ENCODE measurements around the gene SH2D3C. TPM values are rescaled to one million over a fixed set of nuclear protein-coding genes. Genes with fewer than 3 reads are reported as not detected.

Gene SH2D3C
- total RNA-seq, 2 experiments from 2014 or later = 80.8 to 81.9 TPM

DNA sequence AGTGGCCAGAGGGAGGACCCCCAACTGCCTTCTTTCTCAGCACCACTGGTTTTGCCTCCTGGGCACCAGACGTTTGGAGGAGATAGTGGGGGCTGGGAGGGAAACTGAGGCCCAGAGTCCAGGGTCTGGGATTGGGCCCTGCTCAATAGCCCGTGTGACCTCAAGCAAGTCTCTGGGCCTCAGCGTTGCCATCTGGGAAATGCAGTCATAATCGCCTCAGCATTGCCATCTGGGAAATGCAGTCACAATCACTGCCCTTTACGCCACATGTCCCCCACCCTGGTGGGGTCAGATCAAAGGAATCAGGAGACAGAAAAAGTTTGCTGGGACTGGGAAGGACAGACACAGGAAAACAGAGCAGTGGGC, 1.6 kb downstream of the SH2D3C start:
- Mint-ChIP-seq H3K27ac (peak overlapping the region; percentile 99), H3K27me3 (no peaks in the 10 kb centered on the region), H3K36me3 (ENCODE audit: low read depth) (peaks cover 44% of the 10 kb centered on the region), H3K9me3 (no peaks in the 10 kb centered on the region), H3K4me3 (peak overlapping the region; percentile 100), H3K4me1 (peaks cover 63% of the 10 kb centered on the region)
- ChIA-PET CTCF (interaction anchor here (0.9 to 2.5 kb wide), 5 partner anchors 8 to 42 kb away, joined by 3 to 15 read pairs (median 7); partner anchors contain the start of genes CDK9 and TOR2A), POLR2A (interaction anchor here (0.9 to 1.5 kb wide), 7 partner anchors 8 to 139 kb away, joined by 3 to 19 read pairs (median 3); partner anchors contain the start of genes CDK9, PTRH1 and TTC16)
- peak; percentile 36 for DNase-seq

DNA sequence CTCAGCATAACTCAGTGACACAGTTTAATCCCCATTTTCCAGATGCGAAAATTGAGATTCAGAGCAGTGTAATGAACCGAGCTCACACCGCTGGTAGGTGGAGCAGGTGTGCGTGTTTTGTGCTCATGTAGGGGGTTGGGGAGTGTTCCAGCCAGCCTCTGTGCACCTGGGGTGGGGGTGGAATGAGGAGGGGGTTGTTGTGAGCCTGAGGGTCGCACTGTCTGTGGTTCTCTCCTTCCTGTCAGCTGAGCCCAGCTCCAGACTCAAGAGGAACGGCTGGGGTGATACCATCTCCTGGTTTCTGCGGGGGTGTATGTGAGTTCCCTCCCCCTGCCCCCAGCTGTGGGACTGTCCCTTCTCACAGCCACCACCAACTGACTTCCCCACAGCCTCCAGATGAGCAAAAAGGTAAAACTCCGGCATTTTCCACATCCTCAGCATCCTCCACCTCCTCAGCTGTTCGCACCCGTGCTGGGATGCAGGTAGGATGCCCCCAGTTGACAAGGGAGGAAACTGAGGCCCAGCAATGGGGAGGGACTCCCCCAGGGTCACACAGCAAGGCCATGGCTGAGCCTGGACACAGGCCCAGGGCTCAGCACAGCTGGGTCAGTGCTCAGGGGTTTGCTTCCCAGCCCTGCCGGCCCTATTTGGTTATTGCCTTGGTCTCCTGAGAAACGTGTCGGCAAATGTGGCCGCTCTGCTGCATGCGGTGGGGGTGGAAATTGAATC, 2.1 kb downstream of the SH2D3C start:
- H3K36me3 Mint-ChIP-seq (ENCODE audit: low read depth) = peaks cover 50% of the 10 kb centered on the region
- H3K4me1 Mint-ChIP-seq = peaks cover 63% of the 10 kb centered on the region
- no peaks in the 10 kb centered on the region for H3K9me3 Mint-ChIP-seq

DNA sequence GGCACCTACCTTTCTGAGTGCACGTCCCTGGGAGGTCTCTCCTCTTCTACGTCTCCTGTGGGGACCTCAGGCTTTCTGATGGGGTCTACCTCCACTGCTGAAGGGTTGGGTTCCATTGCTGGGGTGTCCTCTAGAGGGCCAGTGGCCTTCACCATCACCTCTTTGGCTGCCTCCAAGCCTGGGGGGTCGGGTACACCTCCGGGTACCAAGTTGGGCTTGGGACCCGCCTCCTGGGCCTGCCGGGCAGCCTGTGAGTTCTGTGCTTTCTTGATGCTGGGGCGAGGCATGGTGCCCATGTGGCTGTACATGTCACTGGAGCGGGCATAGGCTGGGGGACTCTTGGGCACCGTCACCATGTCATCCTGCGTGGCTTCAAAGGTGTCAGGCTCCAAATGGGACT, 4.5 kb downstream of the SH2D3C start:
- Mint-ChIP-seq H3K27ac (no peak overlapping the region), H3K27me3 (no peaks in the 10 kb centered on the region), H3K36me3 (ENCODE audit: low read depth) (peaks cover 70% of the 10 kb centered on the region), H3K4me3 (no peak overlapping the region), H3K4me1 (peaks cover 63% of the 10 kb centered on the region), H3K9me3 (no peaks in the 10 kb centered on the region)
- no peak for DNase-seq
- ChIA-PET POLR2A (interaction anchor here (1.2 kb wide), 1 partner anchor 11 kb away, joined by 4 read pairs; no protein-coding TSS in a partner anchor), CTCF (interaction anchor here (1.2 kb wide), 1 partner anchor 11 kb away, joined by 3 read pairs; no protein-coding TSS in a partner anchor)

More for the DNA sequence above, 2.1 kb downstream of the SH2D3C start:
- ChIA-PET CTCF (interaction anchor here (0.9 to 2.5 kb wide), 5 partner anchors 9 to 42 kb away, joined by 3 to 15 read pairs (median 7); partner anchors contain the start of genes CDK9 and TOR2A), POLR2A (interaction anchor here (0.9 to 1.5 kb wide), 9 partner anchors 9 to 140 kb away, joined by 3 to 19 read pairs (median 3); partner anchors contain the start of genes CDK9, FPGS, PTRH1 and TOR2A)
- peak; percentile 85 for DNase-seq
- Mint-ChIP-seq H3K27me3 (no peaks in the 10 kb centered on the region), H3K4me3 (peak overlapping the region; percentile 100), H3K27ac (peak overlapping the region; percentile 99)

DNA sequence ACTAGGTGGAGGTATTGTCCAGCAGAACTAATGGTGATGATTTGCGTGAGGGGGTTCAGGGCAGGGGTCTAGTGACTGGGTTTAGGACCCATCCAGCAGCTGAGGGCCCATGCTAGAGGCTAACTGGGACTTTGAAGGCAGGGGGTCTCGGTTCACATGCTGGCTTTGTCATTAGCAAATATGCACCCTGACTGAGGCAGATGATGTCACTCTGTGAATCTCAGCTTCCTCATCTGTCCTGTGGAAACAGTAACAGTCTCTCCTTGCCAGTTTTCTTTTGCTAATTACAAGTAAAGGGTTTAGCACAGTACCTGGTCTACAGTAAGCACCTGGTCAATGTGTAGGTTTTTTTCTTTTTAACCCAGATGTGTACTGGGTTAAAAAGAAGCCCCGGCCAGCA, 5.2 kb downstream of the SH2D3C start:
- no peaks in the 10 kb centered on the region for H3K9me3 Mint-ChIP-seq
- no peak overlapping the region for H3K27ac Mint-ChIP-seq
- H3K27me3 Mint-ChIP-seq = no peaks in the 10 kb centered on the region
- H3K4me1 Mint-ChIP-seq = peaks cover 68% of the 10 kb centered on the region
- peaks cover 74% of the 10 kb centered on the region for H3K36me3 Mint-ChIP-seq (ENCODE audit: low read depth)
- CTCF ChIA-PET = interaction anchor here (1.2 to 3.4 kb wide), 3 partner anchors 11 to 96 kb away, joined by 3 to 25 read pairs (median 7); partner anchors contain the start of gene TOR2A
- H3K4me3 Mint-ChIP-seq = no peak overlapping the region
- DNase-seq = no peak
- POLR2A ChIA-PET = interaction anchor here (1.2 kb wide), 1 partner anchor 11 kb away, joined by 4 read pairs; no protein-coding TSS in a partner anchor

DNA sequence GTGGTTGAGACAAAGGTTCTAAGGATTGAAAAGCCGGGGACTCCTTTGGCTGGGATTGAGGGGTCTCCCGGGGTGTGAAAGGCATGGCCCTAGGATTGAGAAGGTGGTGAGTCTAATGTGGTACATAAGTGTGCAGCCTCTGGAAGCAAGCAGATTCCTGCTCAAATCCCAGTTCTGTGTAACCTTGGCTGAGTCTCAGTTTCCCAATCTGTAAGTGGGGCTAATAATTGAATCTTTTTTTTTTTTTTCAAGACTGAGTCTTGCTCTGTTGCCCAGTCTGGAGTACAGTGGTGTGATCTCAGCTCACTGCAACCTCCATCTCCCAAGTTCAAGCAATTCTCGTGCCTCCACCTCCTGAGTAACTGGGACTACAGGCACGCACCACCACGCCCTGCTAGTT, 5.9 kb downstream of the SH2D3C start:
- CTCF ChIA-PET = interaction anchor here (1.2 to 7.8 kb wide), 5 partner anchors 10 to 149 kb away, joined by 3 to 90 read pairs (median 11); partner anchors contain the start of genes CDK9 and TOR2A
- no peak for DNase-seq
- no peak overlapping the region for H3K4me3 Mint-ChIP-seq
- peak overlapping the region; percentile 35 for H3K27ac Mint-ChIP-seq
- H3K27me3 Mint-ChIP-seq = no peaks in the 10 kb centered on the region
- POLR2A ChIA-PET = interaction anchor here (4.6 kb wide), 1 partner anchor 13 kb away, joined by 77 read pairs; the partner anchor contains the start of gene CDK9
- H3K36me3 Mint-ChIP-seq (ENCODE audit: low read depth) = peaks cover 75% of the 10 kb centered on the region
- peaks cover 73% of the 10 kb centered on the region for H3K4me1 Mint-ChIP-seq
- H3K9me3 Mint-ChIP-seq = no peaks in the 10 kb centered on the region

DNA sequence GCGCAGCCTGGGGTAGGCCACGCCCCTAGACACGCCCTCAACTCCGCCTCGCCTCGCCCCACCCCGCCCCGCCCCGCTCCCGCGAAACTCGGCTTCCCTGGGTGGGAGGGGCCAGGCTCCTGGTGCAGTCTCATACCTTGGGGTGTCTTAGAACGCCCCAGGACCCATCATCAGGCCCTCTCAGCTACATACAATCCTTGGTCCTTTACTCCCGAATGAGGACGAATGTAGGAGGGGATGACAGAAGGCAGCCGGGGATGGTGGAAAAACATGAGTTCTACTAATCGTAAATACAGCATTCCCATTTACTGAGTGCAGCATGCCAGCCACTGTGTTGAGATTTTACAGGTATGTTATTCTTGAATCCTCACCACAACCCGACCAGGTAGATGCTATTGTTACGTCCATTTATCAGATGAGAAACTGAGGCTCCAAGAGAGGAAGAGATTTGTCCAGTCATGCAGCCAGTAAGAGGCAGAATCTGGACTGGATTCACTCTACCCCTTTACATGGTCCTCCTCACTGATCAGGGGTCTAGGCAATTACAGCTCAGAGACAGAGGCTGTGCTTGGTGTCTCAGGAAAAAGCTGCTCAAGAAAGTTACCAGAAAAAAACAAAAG, 6.8 kb downstream of the SH2D3C start:
- ChIA-PET POLR2A (interaction anchor here (0.9 to 4.6 kb wide), 11 partner anchors 8 to 134 kb away, joined by 3 to 77 read pairs (median 5); partner anchors contain the start of genes CDK9 and TOR2A), CTCF (interaction anchor here (0.8 to 7.8 kb wide), 9 partner anchors 11 to 171 kb away, joined by 3 to 90 read pairs (median 6); partner anchors contain the start of genes CDK9, PTRH1, TOR2A and TTC16)
- DNase-seq = no peak
- H3K36me3 Mint-ChIP-seq (ENCODE audit: low read depth) = peaks cover 75% of the 10 kb centered on the region
- peaks cover 81% of the 10 kb centered on the region for H3K4me1 Mint-ChIP-seq
- H3K27ac Mint-ChIP-seq = peak overlapping the region; percentile 89
- no peaks in the 10 kb centered on the region for H3K9me3 Mint-ChIP-seq
- H3K27me3 Mint-ChIP-seq = no peaks in the 10 kb centered on the region
- peak overlapping the region; percentile 86 for H3K4me3 Mint-ChIP-seq

DNA sequence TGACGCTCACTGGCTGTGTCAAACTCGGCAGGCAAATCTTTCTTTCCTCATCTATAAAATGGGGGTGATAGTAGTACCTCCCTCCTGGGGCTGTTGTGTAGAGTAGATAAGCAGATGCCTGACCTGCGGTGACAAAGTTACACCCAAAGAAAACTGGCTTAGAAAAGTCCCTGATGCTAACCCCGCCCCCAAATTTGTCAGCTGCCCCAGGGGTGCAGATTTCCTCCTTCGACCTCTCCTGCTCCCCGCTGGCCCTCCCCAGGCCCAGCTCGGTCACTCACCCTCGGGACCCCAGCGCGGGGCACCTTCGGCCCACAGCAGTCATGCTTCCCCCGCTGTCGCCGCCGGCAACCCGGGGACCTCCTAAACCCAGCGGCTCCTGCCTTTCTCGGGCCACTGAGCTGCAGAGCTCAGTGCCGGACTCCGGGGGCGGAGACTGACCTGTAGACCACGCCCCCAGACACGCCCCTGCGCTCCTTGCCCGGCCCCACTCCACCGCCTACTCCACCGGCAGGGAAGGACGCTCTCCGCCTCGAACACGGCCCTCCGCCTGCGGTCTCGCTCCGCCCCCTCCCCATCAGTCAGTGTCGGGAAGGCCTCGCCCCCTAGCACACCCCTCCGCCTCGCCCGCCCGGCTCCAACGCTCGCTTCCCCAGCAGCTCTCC, 7.4 kb downstream of the SH2D3C start:
- no peaks in the 10 kb centered on the region for H3K27me3 Mint-ChIP-seq
- POLR2A ChIA-PET = interaction anchor here (0.6 to 4.6 kb wide), 13 partner anchors 9 to 141 kb away, joined by 3 to 77 read pairs (median 5); partner anchors contain the start of genes CDK9 and TOR2A
- H3K27ac Mint-ChIP-seq = peak overlapping the region; percentile 89
- H3K4me3 Mint-ChIP-seq = peak overlapping the region; percentile 86
- CTCF ChIA-PET = interaction anchor here (0.8 to 7.8 kb wide), 9 partner anchors 10 to 172 kb away, joined by 3 to 90 read pairs (median 6); partner anchors contain the start of genes CDK9, PTRH1, TOR2A and TTC16
- no peaks in the 10 kb centered on the region for H3K9me3 Mint-ChIP-seq
- peaks cover 74% of the 10 kb centered on the region for H3K36me3 Mint-ChIP-seq (ENCODE audit: low read depth)
- peaks cover 81% of the 10 kb centered on the region for H3K4me1 Mint-ChIP-seq
- DNase-seq = peak; percentile 98

DNA sequence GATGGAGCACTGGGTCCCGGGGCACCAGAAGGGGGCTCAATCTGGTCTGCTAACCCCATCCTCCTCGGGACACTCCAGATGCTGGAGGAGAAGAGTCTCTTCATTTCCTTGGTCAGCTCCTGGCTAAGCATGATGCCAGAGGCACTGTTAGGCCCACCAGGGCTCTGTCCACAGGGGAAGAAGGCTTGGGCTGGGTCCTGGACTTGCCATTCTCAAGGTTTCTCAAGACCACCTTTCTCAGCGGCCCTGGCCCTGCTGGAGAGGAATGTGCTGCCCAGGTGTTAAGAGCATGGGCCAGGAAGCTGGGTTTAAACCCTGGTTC, 7.9 kb downstream of the SH2D3C start:
- Mint-ChIP-seq H3K27me3 (no peaks in the 10 kb centered on the region), H3K4me1 (peaks cover 84% of the 10 kb centered on the region), H3K27ac (peak overlapping the region; percentile 89), H3K4me3 (peak overlapping the region; percentile 86), H3K9me3 (no peaks in the 10 kb centered on the region), H3K36me3 (ENCODE audit: low read depth) (peaks cover 79% of the 10 kb centered on the region)
- POLR2A ChIA-PET = interaction anchor here (0.6 to 4.6 kb wide), 13 partner anchors 9 to 142 kb away, joined by 3 to 77 read pairs (median 5); partner anchors contain the start of genes CDK9, FPGS and TOR2A
- DNase-seq = no peak
- CTCF ChIA-PET = interaction anchor here (0.9 to 7.8 kb wide), 7 partner anchors 10 to 172 kb away, joined by 3 to 90 read pairs (median 6); partner anchors contain the start of genes CDK9, PTRH1, TOR2A and TTC16

DNA sequence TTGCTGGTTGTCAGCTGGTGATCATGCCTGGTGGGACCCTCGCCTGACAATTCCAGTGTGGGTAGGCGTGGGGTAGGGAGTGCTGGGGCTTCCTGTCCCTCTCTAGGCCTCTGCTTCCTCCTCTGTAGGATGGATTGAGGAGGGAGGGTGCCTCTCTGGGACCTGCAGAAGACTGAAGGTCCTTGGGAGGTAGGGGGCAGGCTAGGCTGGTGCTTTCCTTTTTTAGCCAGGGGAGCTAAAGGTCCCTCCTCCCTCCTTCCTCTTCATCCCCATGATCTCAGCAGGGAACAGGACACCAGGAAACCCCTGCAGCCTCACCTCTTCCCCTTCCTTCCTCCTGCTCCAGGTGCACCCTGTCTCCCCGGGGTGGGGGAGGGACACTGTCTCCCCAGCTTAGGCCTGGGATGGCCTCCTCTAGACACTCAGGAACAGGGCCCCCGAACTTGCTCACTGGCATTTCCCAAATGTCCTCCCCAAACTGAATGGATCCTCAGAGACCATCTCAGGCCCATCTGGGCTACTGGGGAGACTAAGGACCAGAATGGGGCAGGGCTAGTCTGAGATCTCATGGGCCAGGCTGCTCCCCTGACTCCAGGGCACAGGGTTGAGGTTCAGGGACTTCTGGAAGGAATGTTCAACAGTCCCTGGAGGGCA, 8.4 kb downstream of the SH2D3C start:
- peaks cover 88% of the 10 kb centered on the region for H3K4me1 Mint-ChIP-seq

DNA sequence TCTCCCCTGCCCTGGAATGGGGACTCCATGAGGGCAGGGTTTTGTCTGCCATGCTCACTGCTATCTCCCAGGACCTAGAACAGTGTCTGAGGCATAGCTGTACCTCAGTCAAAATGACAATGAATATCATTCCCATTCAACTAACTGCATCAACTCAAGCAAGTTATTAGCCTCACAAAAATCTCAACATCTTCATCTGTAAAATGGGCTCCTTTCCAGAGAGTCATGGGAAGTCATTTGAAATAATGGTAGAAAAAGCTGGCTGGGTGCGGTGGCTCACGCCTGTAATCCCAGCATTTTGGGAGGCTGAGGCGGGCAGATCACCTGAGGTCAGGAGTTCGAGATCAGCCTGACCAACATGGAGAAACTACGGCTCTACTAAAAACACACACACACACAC, 9.4 kb downstream of the SH2D3C start:
- no peaks in the 10 kb centered on the region for H3K9me3 Mint-ChIP-seq
- H3K4me3 Mint-ChIP-seq = peak overlapping the region; percentile 12
- no peak for DNase-seq
- ChIA-PET POLR2A (interaction anchor here (1.0 to 4.6 kb wide), 5 partner anchors 9 to 135 kb away, joined by 3 to 77 read pairs (median 6); partner anchors contain the start of genes CDK9, SH2D3C and TOR2A), CTCF (interaction anchor here (7.8 kb wide), 1 partner anchor 13 kb away, joined by 90 read pairs; the partner anchor contains the start of gene CDK9)
- H3K4me1 Mint-ChIP-seq = peaks cover 85% of the 10 kb centered on the region
- H3K27me3 Mint-ChIP-seq = no peaks in the 10 kb centered on the region
- H3K36me3 Mint-ChIP-seq (ENCODE audit: low read depth) = peaks cover 89% of the 10 kb centered on the region
- peak overlapping the region; percentile 78 for H3K27ac Mint-ChIP-seq

More for the DNA sequence above, 8.4 kb downstream of the SH2D3C start:
- CTCF ChIA-PET = interaction anchor here (1.4 to 7.8 kb wide), 4 partner anchors 13 to 151 kb away, joined by 6 to 90 read pairs (median 18); partner anchors contain the start of genes CDK9 and TOR2A
- H3K36me3 Mint-ChIP-seq (ENCODE audit: low read depth) = peaks cover 84% of the 10 kb centered on the region
- no peaks in the 10 kb centered on the region for H3K9me3 Mint-ChIP-seq
- peak overlapping the region; percentile 86 for H3K4me3 Mint-ChIP-seq
- H3K27ac Mint-ChIP-seq = peak overlapping the region; percentile 89
- no peak for DNase-seq
- no peaks in the 10 kb centered on the region for H3K27me3 Mint-ChIP-seq
- POLR2A ChIA-PET = interaction anchor here (0.9 to 4.6 kb wide), 9 partner anchors 8 to 142 kb away, joined by 3 to 77 read pairs (median 5); partner anchors contain the start of genes CDK9, FPGS, SH2D3C and TOR2A

DNA sequence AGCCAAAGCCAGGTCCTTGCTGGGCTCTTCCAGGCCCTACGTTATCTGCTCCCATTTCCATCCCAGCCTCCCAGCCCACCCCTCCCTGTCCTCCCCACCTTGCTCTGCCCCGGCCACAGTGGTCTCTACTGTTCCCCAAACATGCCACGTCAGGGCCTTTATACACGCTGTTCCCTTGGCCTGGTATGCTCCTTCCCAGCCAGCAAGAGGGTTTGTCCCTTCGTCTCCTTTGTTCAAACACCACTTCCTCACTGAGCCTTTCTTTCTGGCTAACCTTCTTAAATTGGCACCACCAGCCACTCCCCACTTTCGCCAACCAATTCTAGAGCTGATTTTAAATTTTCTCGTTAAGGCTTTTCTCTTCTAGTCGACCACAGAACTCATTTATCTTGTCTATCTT, 9.8 kb downstream of the SH2D3C start:
- CTCF ChIA-PET = interaction anchor here (1.7 to 7.8 kb wide), 2 partner anchors 14 to 101 kb away, joined by 5 to 90 read pairs; partner anchors contain the start of gene CDK9
- Mint-ChIP-seq H3K27me3 (no peaks in the 10 kb centered on the region), H3K27ac (peak overlapping the region; percentile 78), H3K4me1 (peaks cover 84% of the 10 kb centered on the region), H3K36me3 (ENCODE audit: low read depth) (peaks cover 89% of the 10 kb centered on the region), H3K9me3 (no peaks in the 10 kb centered on the region), H3K4me3 (peak overlapping the region; percentile 12)
- POLR2A ChIA-PET = interaction anchor here (1.7 to 4.6 kb wide), 2 partner anchors 16 to 33 kb away, joined by 6 to 77 read pairs; partner anchors contain the start of genes CDK9 and TOR2A
- no peak for DNase-seq

Measured in activated CD4-positive, alpha-beta memory T cell treated with anti-CD3 and anti-CD28 coated beads, Interleukin-2, amount 10 ng/mL, durations not matched to agents 7 days and 5 days (primary cell).